NB4 (cell line): ENCODE results near the gene ADAM29.

ENCODE experiments used
- CTCF ChIP-seq: IDR thresholded peaks from one replicate; pipeline ENCODE4 v1.5.1; 2012; ENCODE audit warnings: low read depth, low read length
- POLR2A ChIP-seq: IDR thresholded peaks from 2 replicates; pipeline ENCODE4 v1.6.1; 2011; ENCODE audit warnings: mild to moderate bottlenecking; ENCODE audit not compliant: insufficient read length; ENCODE audit errors: extremely low read depth

GRCh38 chr4:174870311-174870710 lies 47.8 kb upstream of the ADAM29 start:
- TF ChIP-seq POLR2A: no peak
- TF ChIP-seq CTCF: no peak
